Measurements from ENCODE around the gene GINM1. TPM values are rescaled to one million over a fixed set of nuclear protein-coding genes. Genes with fewer than 3 reads are reported as not detected.

Gene GINM1
- total and polyA plus RNA-seq, 9 of the 15 experiments (the other 6 are each of a cell fraction or from before 2014, with no cell fraction given), result 5.0 to 19.3 (median 14.2) TPM

DNA sequence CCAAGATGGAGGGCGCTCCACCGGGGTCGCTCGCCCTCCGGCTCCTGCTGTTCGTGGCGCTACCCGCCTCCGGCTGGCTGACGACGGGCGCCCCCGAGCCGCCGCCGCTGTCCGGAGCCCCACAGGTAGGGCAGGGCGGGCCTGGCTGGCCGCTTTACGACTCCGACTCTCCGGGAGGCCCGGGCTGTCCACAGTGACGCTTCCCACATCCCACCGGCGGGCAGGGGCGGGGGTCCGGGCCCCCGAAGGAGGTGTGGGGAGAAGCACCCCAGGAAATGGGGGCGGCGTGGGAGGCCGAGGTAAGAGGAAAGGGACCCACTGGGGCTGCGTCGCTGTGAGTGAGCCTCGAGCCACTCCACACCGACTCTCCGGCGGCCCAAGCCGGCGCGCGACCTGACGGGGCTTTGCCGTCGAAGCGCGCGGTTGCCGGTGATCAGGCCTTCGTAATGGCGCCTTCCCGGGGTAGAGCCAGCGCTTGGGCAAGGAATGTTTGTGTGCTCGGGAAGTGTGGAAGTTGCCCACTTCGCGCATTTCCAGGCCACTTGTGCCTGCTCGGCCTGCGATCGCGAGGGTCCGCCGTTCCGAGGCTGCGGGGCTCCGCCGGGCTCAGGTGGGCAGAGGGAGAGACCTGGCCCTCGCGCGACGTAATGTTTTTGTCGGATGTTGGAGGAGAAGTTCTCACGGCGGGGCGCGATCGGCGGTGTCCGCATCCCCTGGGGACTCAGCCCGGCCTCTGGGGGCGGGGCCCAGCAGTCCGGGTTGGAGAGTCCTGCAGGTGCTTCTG lies 427 bp downstream of the GINM1 start (continued):
- TF ChIP-seq, protein P1, sequence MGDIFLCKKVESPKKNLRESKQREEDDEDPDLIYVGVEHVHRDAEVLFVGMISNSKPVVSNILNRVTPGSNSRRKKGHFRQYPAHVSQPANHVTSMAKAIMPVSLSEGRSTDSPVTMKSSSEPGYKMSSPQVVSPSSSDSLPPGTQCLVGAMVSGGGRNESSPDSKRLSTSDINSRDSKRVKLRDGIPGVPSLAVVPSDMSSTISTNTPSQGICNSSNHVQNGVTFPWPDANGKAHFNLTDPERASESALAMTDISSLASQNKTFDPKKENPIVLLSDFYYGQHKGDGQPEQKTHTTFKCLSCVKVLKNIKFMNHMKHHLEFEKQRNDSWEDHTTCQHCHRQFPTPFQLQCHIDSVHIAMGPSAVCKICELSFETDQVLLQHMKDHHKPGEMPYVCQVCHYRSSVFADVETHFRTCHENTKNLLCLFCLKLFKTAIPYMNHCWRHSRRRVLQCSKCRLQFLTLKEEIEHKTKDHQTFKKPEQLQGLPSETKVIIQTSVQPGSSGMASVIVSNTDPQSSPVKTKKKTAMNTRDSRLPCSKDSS (IDR thresholded peaks at IDR 0.05; ENCODE audit: low read depth, partially characterized antibody), result no peak
- TF ChIP-seq CEBPZ (IDR thresholded peaks at IDR 0.05; ENCODE audit: borderline replicate concordance, low read depth, low read length) (no peak), CBX8 (IDR thresholded peaks at IDR 0.05; ENCODE audit: borderline replicate concordance, extremely low read depth, low read depth, low read length, poor library complexity, severe bottlenecking) (no peak), GTF3C2 (IDR thresholded peaks at IDR 0.05; ENCODE audit: borderline replicate concordance, extremely low read depth, insufficient read length) (no peak), CEBPG (CRISPR knock-in tag; IDR thresholded peaks at IDR 0.05) (no peak), CEBPG (tag; conservative IDR thresholded peaks at IDR 0.05 in 1 of 2, IDR thresholded peaks at IDR 0.05 in 1 of 2) (no peak), RBM22 (IDR thresholded peaks at IDR 0.05; ENCODE audit: low read depth, low read length, poor library complexity, severe bottlenecking) (peak; percentile 52), HINFP (tag; conservative IDR thresholded peaks at IDR 0.05; ENCODE audit: low read depth) (no peak), TAF9B (IDR thresholded peaks at IDR 0.05; ENCODE audit: partially characterized antibody) (no peak), RCOR1 (IDR thresholded peaks at IDR 0.05; ENCODE audit: borderline replicate concordance in 1 of 2, low read depth in 2 of 2, low read length in 2 of 2) (0 out of 4 replicates have a peak, but pooled peaks of 1 of the 2 experiments have one; percentile 23), COPS2 (conservative IDR thresholded peaks at IDR 0.05) (no peak)
- TF ChIP-seq, protein P2, sequence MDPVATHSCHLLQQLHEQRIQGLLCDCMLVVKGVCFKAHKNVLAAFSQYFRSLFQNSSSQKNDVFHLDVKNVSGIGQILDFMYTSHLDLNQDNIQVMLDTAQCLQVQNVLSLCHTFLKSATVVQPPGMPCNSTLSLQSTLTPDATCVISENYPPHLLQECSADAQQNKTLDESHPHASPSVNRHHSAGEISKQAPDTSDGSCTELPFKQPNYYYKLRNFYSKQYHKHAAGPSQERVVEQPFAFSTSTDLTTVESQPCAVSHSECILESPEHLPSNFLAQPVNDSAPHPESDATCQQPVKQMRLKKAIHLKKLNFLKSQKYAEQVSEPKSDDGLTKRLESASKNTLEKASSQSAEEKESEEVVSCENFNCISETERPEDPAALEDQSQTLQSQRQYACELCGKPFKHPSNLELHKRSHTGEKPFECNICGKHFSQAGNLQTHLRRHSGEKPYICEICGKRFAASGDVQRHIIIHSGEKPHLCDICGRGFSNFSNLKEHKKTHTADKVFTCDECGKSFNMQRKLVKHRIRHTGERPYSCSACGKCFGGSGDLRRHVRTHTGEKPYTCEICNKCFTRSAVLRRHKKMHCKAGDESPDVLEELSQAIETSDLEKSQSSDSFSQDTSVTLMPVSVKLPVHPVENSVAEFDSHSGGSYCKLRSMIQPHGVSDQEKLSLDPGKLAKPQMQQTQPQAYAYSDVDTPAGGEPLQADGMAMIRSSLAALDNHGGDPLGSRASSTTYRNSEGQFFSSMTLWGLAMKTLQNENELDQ (CRISPR knock-in tag; IDR thresholded peaks at IDR 0.05; ENCODE audit: borderline replicate concordance), result no peak

All from K562 (cell line).